H1 (cell line): ENCODE measurements around the gene ADGRL2.

Experiments
- CTCF ChIP-seq, 3 experiments: IDR thresholded peaks; 1 replicate in 2 of 3; 2 replicates in 1 of 3; pipeline versions ENCODE4 v1.5.1 to v1.6.1; 2011; ENCODE audit warnings: low read length in 3 of 3, mild to moderate bottlenecking in 3 of 3, inconsistent platforms in 2 of 3, low read depth in 1 of 3, moderate library complexity in 1 of 3; ENCODE audit not compliant: insufficient read depth in 1 of 3; ENCODE audit errors: control extremely low read depth in 1 of 3
- EZH2 ChIP-seq: fragments of 200-600 bp; sonication (generic); IDR thresholded peaks from 2 replicates; pipeline ENCODE4 v1.7.1; 2012; ENCODE audit warnings: low read depth, mild to moderate bottlenecking, moderate library complexity, low read length, inconsistent platforms; ENCODE audit not compliant: severe bottlenecking
- KDM4A ChIP-seq: IDR thresholded peaks from one replicate; pipeline ENCODE4 v1.7.1; 2012; ENCODE audit warnings: low read depth, mild to moderate bottlenecking, moderate library complexity, low read length, inconsistent platforms; ENCODE audit not compliant: severe bottlenecking
- PHF8 ChIP-seq: fragments of 200-600 bp; sonication (generic); conservative IDR thresholded peaks from 2 replicates; pipeline ENCODE4 v1.7.1; 2012; ENCODE audit warnings: low read depth, mild to moderate bottlenecking, inconsistent platforms, low read length, moderate library complexity
- POLR2A ChIP-seq, 2 experiments: IDR thresholded peaks; 1 replicate in 1 of 2; 2 replicates in 1 of 2; pipeline ENCODE4 v1.6.1; 2011; ENCODE audit warnings: low read depth in 2 of 2, low read length in 2 of 2, mild to moderate bottlenecking in 2 of 2; ENCODE audit errors: control extremely low read depth in 1 of 2
- RAD21 ChIP-seq, 2 experiments: IDR thresholded peaks in 1 of 2; conservative IDR thresholded peaks in 1 of 2; 2 replicates each; pipeline ENCODE4 v1.6.1; 2011; ENCODE audit warnings: low read depth in 2 of 2, low read length in 2 of 2, improper control_type of control experiment in 1 of 2, inconsistent platforms in 1 of 2, mild to moderate bottlenecking in 1 of 2, moderate library complexity in 1 of 2
- TAF1 ChIP-seq: IDR thresholded peaks from 2 replicates; pipeline ENCODE4 v1.6.1; 2011; ENCODE audit warnings: mild to moderate bottlenecking, low read depth, low read length
- YY1 ChIP-seq: IDR thresholded peaks from 2 replicates; pipeline ENCODE4 v1.6.1; 2011; ENCODE audit warnings: low read depth, mild to moderate bottlenecking, low read length
- ZNF274 ChIP-seq: IDR thresholded peaks from 2 replicates; pipeline ENCODE4 v1.7.0; 2012; ENCODE audit warnings: low read length, borderline replicate concordance; ENCODE audit errors: extremely low read depth

DNA sequence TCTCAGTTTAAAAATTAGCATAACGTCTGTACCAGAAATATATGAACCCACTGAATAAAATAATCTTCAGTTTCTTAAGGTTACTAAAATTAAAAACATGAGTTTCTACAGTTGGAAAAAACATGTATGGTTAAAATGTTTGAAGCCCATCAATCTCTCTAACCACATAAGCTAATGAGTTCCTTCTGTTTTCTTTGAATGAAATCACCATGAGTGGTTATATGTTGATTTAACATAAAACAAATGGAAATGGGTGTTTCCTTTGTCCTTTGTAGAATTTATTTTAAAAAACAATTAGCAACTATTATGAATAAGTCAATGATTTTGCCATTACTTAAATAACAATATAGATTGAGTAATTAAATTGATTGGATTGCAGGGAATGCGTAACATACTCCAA is 3.0 kb upstream of the ADGRL2 start:
- TF ChIP-seq CTCF (IDR thresholded peaks at IDR 0.05; ENCODE audit: control extremely low read depth in 1 of 3, insufficient read depth in 1 of 3, low read depth in 1 of 3, low read length in 3 of 3), result no peak
- no peak for TF ChIP-seq YY1
- no peak for TF ChIP-seq EZH2
- no peak for TF ChIP-seq TAF1
- TF ChIP-seq RAD21 (IDR thresholded peaks at IDR 0.05 in 1 of 2, conservative IDR thresholded peaks at IDR 0.05 in 1 of 2; ENCODE audit: low read depth in 2 of 2, low read length in 2 of 2), result no peak
- TF ChIP-seq PHF8, result no peak
- no peak for TF ChIP-seq POLR2A (IDR thresholded peaks at IDR 0.05; ENCODE audit: control extremely low read depth in 1 of 2, low read depth in 2 of 2, low read length in 2 of 2)
- TF ChIP-seq KDM4A, result no peak
- TF ChIP-seq ZNF274, result no peak
